Upper lobe of left lung (tissue), 6 donors: ENCODE measurements around the gene CD248. TPM values are rescaled to one million over a fixed set of nuclear protein-coding genes. Genes with fewer than 3 reads are reported as not detected.

ENCODE experiments used
- ATAC-seq, 2 donors: fragments of 200-7000 bp; cut with Tn5 transposase; one replicate each; pipeline ENCODE4 v1.9.1; 2022; ENCODE audit warnings: mild to moderate bottlenecking in 2 of 2, moderate library complexity in 2 of 2; ENCODE audit not compliant: low FRiP score in 2 of 2
- DNase-seq, 2 donors: peaks; one replicate each; pipeline ENCODE4 v3.0.0-alpha.2; 2019 to 2020
- H3K27ac ChIP-seq, 4 donors: fragments of 200-600 bp; sonication (generic); one replicate each; pipeline ENCODE4 v1.5.1; 2016 to 2019
- H3K27me3 ChIP-seq, 4 donors: fragments of 200-600 bp; sonication (generic); one replicate each; pipeline ENCODE4 v1.5.1; 2017 to 2019
- H3K36me3 ChIP-seq, 4 donors: fragments of 200-600 bp; sonication (generic); one replicate each; pipeline ENCODE4 v1.5.1; 2016 to 2019
- H3K4me1 ChIP-seq, 4 donors: fragments of 200-600 bp; sonication (generic); one replicate each; pipeline ENCODE4 v1.5.1; 2018 to 2019
- H3K4me3 ChIP-seq, 4 donors: fragments of 200-600 bp; sonication (generic); one replicate each; pipeline ENCODE4 v1.5.1; 2017 to 2019; ENCODE audit warnings: mild to moderate bottlenecking in 2 of 4, moderate library complexity in 1 of 4
- H3K9me3 ChIP-seq, 4 donors: fragments of 200-600 bp; sonication (generic); one replicate each; pipeline ENCODE4 v1.5.1; 2018 to 2019
- EP300 ChIP-seq, 4 donors: sonication (generic); formaldehyde crosslinking; IDR thresholded peaks; one replicate each; pipeline ENCODE4 v1.5.1; 2017; ENCODE audit warnings: antibody characterized with exemption in 4 of 4, control low read depth in 2 of 4
- POLR2A ChIP-seq, 4 donors: fragments of 450-650 bp; IDR thresholded peaks; one replicate each; pipeline ENCODE4 v1.5.1; 2016 to 2017; ENCODE audit warnings: antibody characterized with exemption in 4 of 4, mild to moderate bottlenecking in 2 of 4
- POLR2AphosphoS5 ChIP-seq, 2 donors: sonication (generic); formaldehyde crosslinking; IDR thresholded peaks; one replicate each; pipeline ENCODE4 v1.5.1; 2017; ENCODE audit warnings: antibody characterized with exemption in 2 of 2
- whole genome bisulfite sequencing, 2 donors: methylation state at CpG; one replicate each; pipeline ENCODE4 v1.1.5; 2017 to 2018; 5-methylcytosine and 5-hydroxymethylcytosine counted together
- total RNA-seq, 6 donors: library from RNA; depleted of rRNA in 4 of 6; stranded (reverse); fragments of >200 nt in 4 of 6; gene quantifications; one replicate each; pipeline versions ENCODE4 v1.1.0 to v1.2.1, GENCODE V29; 2016 to 2021
- TF ChIP-seq, protein P1 (sequence below), 6 experiments: fragments of 450-650 bp in 4 of 6; fragments of 200-600 bp in 2 of 6; sonication (generic) in 2 of 6; IDR thresholded peaks; one replicate each; pipeline ENCODE4 v1.5.1; 2016 to 2019; ENCODE audit warnings: antibody characterized with exemption in 6 of 6
- donor health status: DM: no; HTN: no; CAD: no; lungs with moderate emphysema.
- donor health status: DM: no; HTN: yes; CAD: no; lungs with severe emphysema.

The CD248 gene
- total RNA-seq, 6 donors from 2014 or later: 0.59 to 85.6 (median 6.5) TPM

- WGBS, 2 donors: 80 to 87% methylated on average over 3 to 9 of the region's 12 CpGs
- ATAC-seq (no peak), DNase-seq (no peak)
Measured at GRCh38 chr11:66264914-66265313, 51.9 kb downstream of the CD248 start.

More at GRCh38 chr11:66264914-66265313, 51.9 kb downstream of the CD248 start:
- no peaks in the 10 kb centered on the region for H3K27me3 ChIP-seq
- peaks cover 14 to 20% (median 17%) of the 10 kb centered on the region in 4 donors for H3K4me1 ChIP-seq
- H3K27ac ChIP-seq: no peak overlapping the region
- TF ChIP-seq POLR2AphosphoS5 (IDR thresholded peaks at IDR 0.05) (no peak), EP300 (IDR thresholded peaks at IDR 0.05) (no peak), POLR2A (IDR thresholded peaks at IDR 0.05) (no peak)
- TF ChIP-seq, protein P1, sequence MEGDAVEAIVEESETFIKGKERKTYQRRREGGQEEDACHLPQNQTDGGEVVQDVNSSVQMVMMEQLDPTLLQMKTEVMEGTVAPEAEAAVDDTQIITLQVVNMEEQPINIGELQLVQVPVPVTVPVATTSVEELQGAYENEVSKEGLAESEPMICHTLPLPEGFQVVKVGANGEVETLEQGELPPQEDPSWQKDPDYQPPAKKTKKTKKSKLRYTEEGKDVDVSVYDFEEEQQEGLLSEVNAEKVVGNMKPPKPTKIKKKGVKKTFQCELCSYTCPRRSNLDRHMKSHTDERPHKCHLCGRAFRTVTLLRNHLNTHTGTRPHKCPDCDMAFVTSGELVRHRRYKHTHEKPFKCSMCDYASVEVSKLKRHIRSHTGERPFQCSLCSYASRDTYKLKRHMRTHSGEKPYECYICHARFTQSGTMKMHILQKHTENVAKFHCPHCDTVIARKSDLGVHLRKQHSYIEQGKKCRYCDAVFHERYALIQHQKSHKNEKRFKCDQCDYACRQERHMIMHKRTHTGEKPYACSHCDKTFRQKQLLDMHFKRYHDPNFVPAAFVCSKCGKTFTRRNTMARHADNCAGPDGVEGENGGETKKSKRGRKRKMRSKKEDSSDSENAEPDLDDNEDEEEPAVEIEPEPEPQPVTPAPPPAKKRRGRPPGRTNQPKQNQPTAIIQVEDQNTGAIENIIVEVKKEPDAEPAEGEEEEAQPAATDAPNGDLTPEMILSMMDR (IDR thresholded peaks at IDR 0.05): peak in 2 of 6 experiments; percentile 4 to 31
- H3K4me3 ChIP-seq: no peak overlapping the region
- H3K36me3 ChIP-seq: peaks cover 0 to 52% (median 29%) of the 10 kb centered on the region in 4 donors
- no peaks in the 10 kb centered on the region for H3K9me3 ChIP-seq

Other genes with a start within 250 kb of the CD248 start
- 100 to 1,000 TPM in 1 of 6 donors, 10 to 100 TPM in 5; 39.8 to 123 (median 51.1) TPM for gene PACS1, start 246.8 kb downstream of the CD248 start, total RNA-seq
- 10 to 100 TPM; 24.1 to 41.0 (median 34.4) TPM for gene KLC2, start 59.3 kb downstream of the CD248 start, total RNA-seq
- 100 to 1,000 TPM in 5 of 6 donors, 10 to 100 TPM in 1; 34.6 to 173 (median 122) TPM for gene RAB1B, start 48.4 kb downstream of the CD248 start, total RNA-seq
- 1 to 10 TPM in 4 of 6 donors, not detected in 2; 1.4 to 2.0 (median 1.6) TPM for gene CNIH2, start 38.9 kb downstream of the CD248 start, total RNA-seq
- gene YIF1A, start 27.9 kb downstream of the CD248 start, total RNA-seq: 100 to 1,000 TPM in 1 of 6 donors, 10 to 100 TPM in 5; 25.1 to 107 (median 68.2) TPM
- gene TMEM151A, start 25.1 kb downstream of the CD248 start, total RNA-seq: 1 to 10 TPM in 1 of 6 donors, under 1 TPM in 1, not detected in 4; 0.29 to 1.9 TPM
- gene RIN1, start 19.4 kb upstream of the CD248 start, total RNA-seq: 10 to 100 TPM in 1 of 6 donors, 1 to 10 TPM in 5; 5.2 to 19.0 (median 8.9) TPM
- 10 to 100 TPM; 34.8 to 63.8 (median 37.1) TPM for gene BRMS1, start 28.1 kb upstream of the CD248 start, total RNA-seq
- gene B4GAT1, start 30.6 kb upstream of the CD248 start, total RNA-seq: 10 to 100 TPM; 15.7 to 48.9 (median 27.4) TPM
- 10 to 100 TPM in 5 of 6 donors, 1 to 10 TPM in 1; 8.3 to 20.5 (median 13.1) TPM for gene SLC29A2, start 54.7 kb upstream of the CD248 start, total RNA-seq
- gene NPAS4, start 104.0 kb upstream of the CD248 start, total RNA-seq: not detected
- 10 to 100 TPM; 25.3 to 44.8 (median 33.0) TPM for gene MRPL11, start 121.8 kb upstream of the CD248 start, total RNA-seq
- 10 to 100 TPM; 14.9 to 19.6 (median 16.9) TPM for gene PELI3, start 149.9 kb upstream of the CD248 start, total RNA-seq
- 10 to 100 TPM; 19.3 to 79.6 (median 44.9) TPM for gene DPP3, start 163.4 kb upstream of the CD248 start, total RNA-seq
- gene BBS1, start 193.6 kb upstream of the CD248 start, total RNA-seq: 100 to 1,000 TPM in 1 of 6 donors, 10 to 100 TPM in 5; 26.0 to 145 (median 44.8) TPM
- gene ZDHHC24, start 229.0 kb upstream of the CD248 start, total RNA-seq: 10 to 100 TPM; 12.4 to 24.8 (median 14.1) TPM
- gene ACTN3, start 229.9 kb upstream of the CD248 start, total RNA-seq: under 1 TPM in 1 of 6 donors, not detected in 5; 0.24 TPM